Measurements from ENCODE around the gene IRF9.

Gene IRF9

GRCh38 chr14:24146978-24147760, 13.9 kb upstream of the IRF9 start, which contains the start of gene RNF31:
RNF31 (plus strand) TSS chr14:24147498; CDS start chr14:24147699, 201 bp downstream.
- in situ Hi-C loops (cut with MboI; ENCODE audit: low sequenced_read_pairs): no loop called here

GRCh38 chr14:24147761-24148428, 13.2 kb upstream of the IRF9 start:
- in situ Hi-C loops (cut with MboI; ENCODE audit: low sequenced_read_pairs): no loop called here

- in situ Hi-C loops (cut with MboI; ENCODE audit: low sequenced_read_pairs): no loop called here
Observed at GRCh38 chr14:24149302-24149969, 11.6 kb upstream of the IRF9 start.

- in situ Hi-C loops (cut with MboI; ENCODE audit: low sequenced_read_pairs): no loop called here
Observed at GRCh38 chr14:24150061-24150460, 11.0 kb upstream of the IRF9 start.

GRCh38 chr14:24150567-24150966, 10.5 kb upstream of the IRF9 start:
- in situ Hi-C loops (cut with MboI; ENCODE audit: low sequenced_read_pairs): no loop called here

- in situ Hi-C loops (cut with MboI; ENCODE audit: low sequenced_read_pairs): no loop called here
Observed at GRCh38 chr14:24150993-24151392, 10.1 kb upstream of the IRF9 start.

GRCh38 chr14:24151404-24152080, 9.5 kb upstream of the IRF9 start:
- in situ Hi-C loops (cut with MboI; ENCODE audit: low sequenced_read_pairs): no loop called here

GRCh38 chr14:24155100-24155499, 6.0 kb upstream of the IRF9 start:
- in situ Hi-C loops (cut with MboI; ENCODE audit: low sequenced_read_pairs): no loop called here

GRCh38 chr14:24156840-24157239, 4.2 kb upstream of the IRF9 start:
- in situ Hi-C loops (cut with MboI; ENCODE audit: low sequenced_read_pairs): no loop called here

GRCh38 chr14:24157331-24157730, 3.7 kb upstream of the IRF9 start:
- in situ Hi-C loops (cut with MboI; ENCODE audit: low sequenced_read_pairs): no loop called here

- in situ Hi-C loops (cut with MboI; ENCODE audit: low sequenced_read_pairs): no loop called here
Observed at GRCh38 chr14:24159777-24160498, 1.1 kb upstream of the IRF9 start.

- in situ Hi-C loops (cut with MboI; ENCODE audit: low sequenced_read_pairs): no loop called here
Observed at GRCh38 chr14:24160499-24160849, 591 bp upstream of the IRF9 start.

- in situ Hi-C loops (cut with MboI; ENCODE audit: low sequenced_read_pairs): no loop called here
Observed at GRCh38 chr14:24162093-24162492, 1.0 kb downstream of the IRF9 start.

- in situ Hi-C loops (cut with MboI; ENCODE audit: low sequenced_read_pairs): no loop called here
Observed at GRCh38 chr14:24164518-24164991, 3.5 kb downstream of the IRF9 start.

GRCh38 chr14:24165785-24166184, 4.7 kb downstream of the IRF9 start:
- in situ Hi-C loops (cut with MboI; ENCODE audit: low sequenced_read_pairs): no loop called here

- in situ Hi-C loops (cut with MboI; ENCODE audit: low sequenced_read_pairs): no loop called here
Observed at GRCh38 chr14:24167469-24168114, 6.5 kb downstream of the IRF9 start.

- in situ Hi-C loops (cut with MboI; ENCODE audit: low sequenced_read_pairs): no loop called here
Observed at GRCh38 chr14:24171422-24172260, 10.6 kb downstream of the IRF9 start, which contains the start of gene REC8. REC8 (plus strand) TSS chr14:24172080; CDS start chr14:24172553, 473 bp downstream.

GRCh38 chr14:24172261-24172860, 11.3 kb downstream of the IRF9 start:
- in situ Hi-C loops (cut with MboI; ENCODE audit: low sequenced_read_pairs): no loop called here

GRCh38 chr14:24172871-24173281, 11.8 kb downstream of the IRF9 start:
- in situ Hi-C loops (cut with MboI; ENCODE audit: low sequenced_read_pairs): no loop called here
